AG04450 (cell line): ENCODE data around the gene XPA. TPM values are rescaled to one million over a fixed set of nuclear protein-coding genes. Genes with fewer than 3 reads are reported as not detected.

Source experiments
- CTCF ChIA-PET: fragments of 300-600, 350-600 bp; formaldehyde crosslinking; extraction: SDS; loops from one replicate; lab custom pipeline; 2022; ENCODE audit warnings: antibody characterized with exemption, inconsistent platforms; lab: Charles Lee
- POLR2A ChIA-PET: fragments of 350-600 bp; formaldehyde crosslinking; extraction: SDS; loops from one replicate; lab custom pipeline; 2021; ENCODE audit warnings: antibody characterized with exemption, inconsistent platforms; lab: Yijun Ruan, JAX
- DNase-seq: peaks from one replicate; pipeline ENCODE4 v3.0.0-alpha.2; 2011; ENCODE audit warnings: low read depth, low spot score
- H3K27ac ChIP-seq: one replicate; pipeline ENCODE4 v1.5.1; 2012; ENCODE audit warnings: low read depth, low read length, control low read depth
- H3K27me3 ChIP-seq: one replicate; pipeline ENCODE4 v1.6.0; 2012; ENCODE audit warnings: low read length; ENCODE audit not compliant: control insufficient read depth, insufficient read depth
- H3K4me3 ChIP-seq: 2 replicates; pipeline ENCODE4 v1.5.1; 2011; ENCODE audit warnings: mild to moderate bottlenecking, low read depth, low read length, control low read depth
- H3K9me3 ChIP-seq: 2 replicates; pipeline ENCODE4 v1.5.1; 2012; ENCODE audit warnings: low read length; ENCODE audit not compliant: control insufficient read depth, insufficient read depth
- polyA plus RNA-seq: library from polyadenylated mRNA; depleted of rRNA; stranded (reverse); fragments of >200 nt; gene quantifications from 2 replicates; pipeline ENCODE4 v1.2.3, GENCODE V29; 2011
- TF ChIP-seq, protein P1 (sequence below): IDR thresholded peaks from 2 replicates; pipeline ENCODE4 v1.5.1; 2011; ENCODE audit warnings: low read depth, low read length, control low read depth, inconsistent platforms

Gene XPA
- polyA plus RNA-seq, 1 experiment, result 4.7 TPM

DNA sequence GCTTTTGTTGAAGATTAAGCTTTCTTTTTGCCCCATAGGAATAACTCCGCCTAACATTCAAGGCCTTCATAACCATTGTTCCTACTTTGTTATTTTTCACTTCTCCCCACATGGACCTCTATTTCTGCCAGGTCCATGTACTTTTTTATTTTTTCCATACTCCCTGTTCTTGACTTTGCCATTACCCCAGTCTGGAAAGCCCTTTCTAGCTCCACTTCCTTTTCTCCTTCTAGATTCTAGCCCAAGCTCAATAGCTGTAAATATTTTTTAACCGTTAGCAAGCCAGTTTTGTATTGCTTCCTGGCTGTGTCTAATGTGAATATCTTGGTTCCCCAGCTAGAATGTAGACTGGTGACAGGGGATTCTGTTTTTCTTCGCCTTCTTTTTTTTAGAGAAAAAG is 37.4 kb downstream of the XPA start:
- POLR2A ChIA-PET, result interaction anchor here (1.2 kb wide), 1 partner anchor 26 kb away, joined by 5 read pairs; the partner anchor contains the start of genes NCBP1 and TSTD2
- no peak overlapping the region for H3K27ac ChIP-seq
- H3K9me3 ChIP-seq, result no peaks in the 10 kb centered on the region
- H3K4me3 ChIP-seq, result no peak overlapping the region
- DNase-seq, result no peak
- TF ChIP-seq, protein P1, sequence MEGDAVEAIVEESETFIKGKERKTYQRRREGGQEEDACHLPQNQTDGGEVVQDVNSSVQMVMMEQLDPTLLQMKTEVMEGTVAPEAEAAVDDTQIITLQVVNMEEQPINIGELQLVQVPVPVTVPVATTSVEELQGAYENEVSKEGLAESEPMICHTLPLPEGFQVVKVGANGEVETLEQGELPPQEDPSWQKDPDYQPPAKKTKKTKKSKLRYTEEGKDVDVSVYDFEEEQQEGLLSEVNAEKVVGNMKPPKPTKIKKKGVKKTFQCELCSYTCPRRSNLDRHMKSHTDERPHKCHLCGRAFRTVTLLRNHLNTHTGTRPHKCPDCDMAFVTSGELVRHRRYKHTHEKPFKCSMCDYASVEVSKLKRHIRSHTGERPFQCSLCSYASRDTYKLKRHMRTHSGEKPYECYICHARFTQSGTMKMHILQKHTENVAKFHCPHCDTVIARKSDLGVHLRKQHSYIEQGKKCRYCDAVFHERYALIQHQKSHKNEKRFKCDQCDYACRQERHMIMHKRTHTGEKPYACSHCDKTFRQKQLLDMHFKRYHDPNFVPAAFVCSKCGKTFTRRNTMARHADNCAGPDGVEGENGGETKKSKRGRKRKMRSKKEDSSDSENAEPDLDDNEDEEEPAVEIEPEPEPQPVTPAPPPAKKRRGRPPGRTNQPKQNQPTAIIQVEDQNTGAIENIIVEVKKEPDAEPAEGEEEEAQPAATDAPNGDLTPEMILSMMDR, result no peak
- CTCF ChIA-PET, result no interaction called here
- no peaks in the 10 kb centered on the region for H3K27me3 ChIP-seq

- no peak for DNase-seq
- ChIA-PET POLR2A (interaction anchor here (1.2 kb wide), 1 partner anchor 25 kb away, joined by 5 read pairs; the partner anchor contains the start of genes NCBP1 and TSTD2), CTCF (no interaction called here)
- Histone ChIP-seq H3K4me3 (no peak overlapping the region), H3K9me3 (no peaks in the 10 kb centered on the region), H3K27ac (no peak overlapping the region), H3K27me3 (no peaks in the 10 kb centered on the region)
- TF ChIP-seq, protein P1, result no peak
Measured at GRCh38 chr9:97658707-97659106, 38.4 kb downstream of the XPA start.

DNA sequence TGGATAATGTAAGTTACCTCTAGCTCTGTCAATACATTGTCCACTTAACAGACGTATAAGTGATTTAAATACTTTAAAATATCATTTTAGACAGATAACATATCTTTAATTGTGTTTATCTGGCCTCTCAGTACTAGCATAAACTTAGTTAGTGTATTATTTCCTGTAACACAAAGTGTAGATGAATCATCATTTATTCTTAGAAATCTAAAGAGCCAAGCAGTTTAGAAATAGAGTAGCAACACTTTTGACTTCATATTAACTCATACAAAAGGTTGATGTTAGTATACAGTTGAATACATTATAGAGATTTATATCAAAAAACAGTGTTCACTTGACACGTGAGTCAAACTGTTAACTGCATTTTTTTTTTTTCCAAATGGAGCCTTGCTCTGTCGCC is 45.5 kb downstream of the XPA start:
- POLR2A ChIA-PET, result no interaction called here
- Histone ChIP-seq H3K27ac (no peak overlapping the region), H3K4me3 (no peak overlapping the region), H3K9me3 (no peaks in the 10 kb centered on the region), H3K27me3 (no peaks in the 10 kb centered on the region)
- CTCF ChIA-PET, result interaction anchor here (0.6 to 0.7 kb wide), 2 partner anchors 76 to 1289 kb away, joined by 3 read pairs; no protein-coding TSS in a partner anchor
- TF ChIP-seq, protein P1, result no peak
- DNase-seq, result no peak

DNA sequence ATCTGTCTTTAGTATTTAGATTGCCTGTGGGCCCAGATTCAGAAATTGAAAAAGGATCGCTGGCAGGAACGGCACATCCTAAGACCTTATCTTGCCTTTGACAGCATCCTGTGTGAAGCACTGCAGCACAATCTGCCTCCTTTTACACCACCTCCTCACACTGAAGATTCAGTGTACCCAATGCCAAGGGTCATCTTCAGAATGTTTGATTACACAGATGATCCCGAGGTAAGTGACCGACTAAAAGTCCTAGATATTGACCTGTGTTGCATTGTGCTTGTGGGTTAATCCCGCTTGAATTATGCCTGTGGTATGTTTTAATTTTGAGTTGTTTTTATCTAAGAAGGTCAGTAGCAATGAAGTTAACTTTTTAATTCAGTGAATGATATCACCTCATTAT is 49.1 kb downstream of the XPA start:
- ChIA-PET CTCF (no interaction called here), POLR2A (no interaction called here)
- H3K4me3 ChIP-seq, result no peak overlapping the region
- TF ChIP-seq, protein P1, result no peak
- no peak for DNase-seq
- H3K27me3 ChIP-seq, result no peaks in the 10 kb centered on the region
- H3K9me3 ChIP-seq, result no peaks in the 10 kb centered on the region
- no peak overlapping the region for H3K27ac ChIP-seq

GRCh38 chr9:97645720-97646119 is 51.4 kb downstream of the XPA start:
- Histone ChIP-seq H3K4me3 (no peak overlapping the region), H3K27ac (no peak overlapping the region), H3K27me3 (no peaks in the 10 kb centered on the region), H3K9me3 (no peaks in the 10 kb centered on the region)
- POLR2A ChIA-PET, result interaction anchor here (1.3 kb wide), 1 partner anchor 12 kb away, joined by 3 read pairs; the partner anchor contains the start of genes NCBP1 and TSTD2
- CTCF ChIA-PET, result interaction anchor here (0.6 to 1.0 kb wide), 4 partner anchors 15 to 255 kb away, joined by 3 to 5 read pairs (median 3); partner anchors contain the start of gene TMOD1
- DNase-seq, result no peak
- TF ChIP-seq, protein P1, result no peak
